ENCODE data around the gene KIF5C.
"Not testable (repeated sequence)": the region's sequence is repeated elsewhere in the genome, so short reads cannot be mapped to it uniquely, and the experiment has no call there.

KIF5C gene

GRCh38 chr2:148963461-148963860, 88.4 kb downstream of the KIF5C start:
- DNase-seq (ENCODE audit: low spot score): no peak
- no peak for FAIRE-seq

- DNase-seq (ENCODE audit: low spot score) (no peak), FAIRE-seq (no peak)
Measured at GRCh38 chr2:148965623-148966437, 90.8 kb downstream of the KIF5C start.

- no peak for FAIRE-seq
- DNase-seq (ENCODE audit: low spot score): no peak
Measured at GRCh38 chr2:148966438-148966758, 91.4 kb downstream of the KIF5C start.

- DNase-seq (ENCODE audit: low spot score) (no peak), FAIRE-seq (no peak)
Measured at GRCh38 chr2:148967056-148967455, 92.0 kb downstream of the KIF5C start.

- DNase-seq (ENCODE audit: low spot score): no peak
- no peak for FAIRE-seq
Measured at GRCh38 chr2:148967578-148967977, 92.6 kb downstream of the KIF5C start.

- no peak for FAIRE-seq
- no peak for DNase-seq (ENCODE audit: low spot score)
Measured at GRCh38 chr2:148968301-148968700, 93.3 kb downstream of the KIF5C start.

GRCh38 chr2:148968776-148969319, 93.8 kb downstream of the KIF5C start:
- DNase-seq (ENCODE audit: low spot score) (no peak), FAIRE-seq (no peak)

GRCh38 chr2:148969659-148970061, 94.6 kb downstream of the KIF5C start:
- DNase-seq (ENCODE audit: low spot score): no peak
- no peak for FAIRE-seq

- no peak for DNase-seq (ENCODE audit: low spot score)
- no peak for FAIRE-seq
Measured at GRCh38 chr2:148970385-148970784, 95.4 kb downstream of the KIF5C start.

GRCh38 chr2:148971547-148971946, 96.5 kb downstream of the KIF5C start:
- FAIRE-seq (no peak), DNase-seq (ENCODE audit: low spot score) (no peak)

GRCh38 chr2:148974095-148974494, 99.1 kb downstream of the KIF5C start:
- FAIRE-seq (no peak), DNase-seq (ENCODE audit: low spot score) (no peak)

GRCh38 chr2:148978026-148978685, 103.1 kb downstream of the KIF5C start:
- FAIRE-seq (no peak), DNase-seq (ENCODE audit: low spot score) (no peak)

- FAIRE-seq: no peak
- no peak for DNase-seq (ENCODE audit: low spot score)
Measured at GRCh38 chr2:148978706-148979105, 103.7 kb downstream of the KIF5C start.

- no peak for FAIRE-seq
- DNase-seq (ENCODE audit: low spot score): no peak
Measured at GRCh38 chr2:148979164-148979918, 104.3 kb downstream of the KIF5C start.

GRCh38 chr2:148979919-148980277, 104.9 kb downstream of the KIF5C start:
- FAIRE-seq (no peak), DNase-seq (ENCODE audit: low spot score) (no peak)

- not testable (repeated sequence) for FAIRE-seq; DNase-seq (ENCODE audit: low spot score)
Measured at GRCh38 chr2:148980496-148980895, 105.5 kb downstream of the KIF5C start.

GRCh38 chr2:148981324-148981723, 106.3 kb downstream of the KIF5C start:
- no peak for DNase-seq (ENCODE audit: low spot score)
- FAIRE-seq: no peak

GRCh38 chr2:148981781-148982180, 106.8 kb downstream of the KIF5C start:
- FAIRE-seq: no peak
- no peak for DNase-seq (ENCODE audit: low spot score)

- FAIRE-seq: no peak
- DNase-seq (ENCODE audit: low spot score): no peak
Measured at GRCh38 chr2:148982282-148982681, 107.3 kb downstream of the KIF5C start.

- no peak for FAIRE-seq
- DNase-seq (ENCODE audit: low spot score): no peak
Measured at GRCh38 chr2:148983896-148984295, 108.9 kb downstream of the KIF5C start.

- DNase-seq (ENCODE audit: low spot score): no peak
- FAIRE-seq: no peak
Measured at GRCh38 chr2:148984449-148984848, 109.4 kb downstream of the KIF5C start.

- DNase-seq (ENCODE audit: low spot score) (no peak), FAIRE-seq (no peak)
Measured at GRCh38 chr2:148987286-148987685, 112.3 kb downstream of the KIF5C start.

Measured in urothelium cell line (cell line).